Measurements from ENCODE around the gene ATM.

Gene ATM, protein sequence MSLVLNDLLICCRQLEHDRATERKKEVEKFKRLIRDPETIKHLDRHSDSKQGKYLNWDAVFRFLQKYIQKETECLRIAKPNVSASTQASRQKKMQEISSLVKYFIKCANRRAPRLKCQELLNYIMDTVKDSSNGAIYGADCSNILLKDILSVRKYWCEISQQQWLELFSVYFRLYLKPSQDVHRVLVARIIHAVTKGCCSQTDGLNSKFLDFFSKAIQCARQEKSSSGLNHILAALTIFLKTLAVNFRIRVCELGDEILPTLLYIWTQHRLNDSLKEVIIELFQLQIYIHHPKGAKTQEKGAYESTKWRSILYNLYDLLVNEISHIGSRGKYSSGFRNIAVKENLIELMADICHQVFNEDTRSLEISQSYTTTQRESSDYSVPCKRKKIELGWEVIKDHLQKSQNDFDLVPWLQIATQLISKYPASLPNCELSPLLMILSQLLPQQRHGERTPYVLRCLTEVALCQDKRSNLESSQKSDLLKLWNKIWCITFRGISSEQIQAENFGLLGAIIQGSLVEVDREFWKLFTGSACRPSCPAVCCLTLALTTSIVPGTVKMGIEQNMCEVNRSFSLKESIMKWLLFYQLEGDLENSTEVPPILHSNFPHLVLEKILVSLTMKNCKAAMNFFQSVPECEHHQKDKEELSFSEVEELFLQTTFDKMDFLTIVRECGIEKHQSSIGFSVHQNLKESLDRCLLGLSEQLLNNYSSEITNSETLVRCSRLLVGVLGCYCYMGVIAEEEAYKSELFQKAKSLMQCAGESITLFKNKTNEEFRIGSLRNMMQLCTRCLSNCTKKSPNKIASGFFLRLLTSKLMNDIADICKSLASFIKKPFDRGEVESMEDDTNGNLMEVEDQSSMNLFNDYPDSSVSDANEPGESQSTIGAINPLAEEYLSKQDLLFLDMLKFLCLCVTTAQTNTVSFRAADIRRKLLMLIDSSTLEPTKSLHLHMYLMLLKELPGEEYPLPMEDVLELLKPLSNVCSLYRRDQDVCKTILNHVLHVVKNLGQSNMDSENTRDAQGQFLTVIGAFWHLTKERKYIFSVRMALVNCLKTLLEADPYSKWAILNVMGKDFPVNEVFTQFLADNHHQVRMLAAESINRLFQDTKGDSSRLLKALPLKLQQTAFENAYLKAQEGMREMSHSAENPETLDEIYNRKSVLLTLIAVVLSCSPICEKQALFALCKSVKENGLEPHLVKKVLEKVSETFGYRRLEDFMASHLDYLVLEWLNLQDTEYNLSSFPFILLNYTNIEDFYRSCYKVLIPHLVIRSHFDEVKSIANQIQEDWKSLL (N-terminal part only)

DNA sequence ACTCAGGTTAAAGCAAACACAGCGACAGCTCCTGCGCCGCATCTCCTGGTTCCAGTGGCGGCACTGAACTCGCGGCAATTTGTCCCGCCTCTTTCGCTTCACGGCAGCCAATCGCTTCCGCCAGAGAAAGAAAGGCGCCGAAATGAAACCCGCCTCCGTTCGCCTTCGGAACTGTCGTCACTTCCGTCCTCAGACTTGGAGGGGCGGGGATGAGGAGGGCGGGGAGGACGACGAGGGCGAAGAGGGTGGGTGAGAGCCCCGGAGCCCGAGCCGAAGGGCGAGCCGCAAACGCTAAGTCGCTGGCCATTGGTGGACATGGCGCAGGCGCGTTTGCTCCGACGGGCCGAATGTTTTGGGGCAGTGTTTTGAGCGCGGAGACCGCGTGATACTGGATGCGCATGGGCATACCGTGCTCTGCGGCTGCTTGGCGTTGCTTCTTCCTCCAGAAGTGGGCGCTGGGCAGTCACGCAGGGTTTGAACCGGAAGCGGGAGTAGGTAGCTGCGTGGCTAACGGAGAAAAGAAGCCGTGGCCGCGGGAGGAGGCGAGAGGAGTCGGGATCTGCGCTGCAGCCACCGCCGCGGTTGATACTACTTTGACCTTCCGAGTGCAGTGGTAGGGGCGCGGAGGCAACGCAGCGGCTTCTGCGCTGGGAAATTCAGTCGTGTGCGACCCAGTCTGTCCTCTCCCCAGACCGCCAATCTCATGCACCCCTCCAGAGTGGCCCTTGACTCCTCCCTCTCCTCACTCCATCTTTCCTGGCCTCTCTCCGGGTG, at the start of gene ATM, which contains the start of gene NPAT:
Gene ATM, plus strand, starts transcription at position 494 of the 774 bp plus-strand sequence. CDS start 4,558 bp downstream, outside the sequence.
Gene NPAT, minus strand, starts transcription at position 65 of the 774 bp plus-strand sequence. CDS start 102 bp downstream, outside the sequence.
- FAIRE-seq = peak; percentile 99

DNA sequence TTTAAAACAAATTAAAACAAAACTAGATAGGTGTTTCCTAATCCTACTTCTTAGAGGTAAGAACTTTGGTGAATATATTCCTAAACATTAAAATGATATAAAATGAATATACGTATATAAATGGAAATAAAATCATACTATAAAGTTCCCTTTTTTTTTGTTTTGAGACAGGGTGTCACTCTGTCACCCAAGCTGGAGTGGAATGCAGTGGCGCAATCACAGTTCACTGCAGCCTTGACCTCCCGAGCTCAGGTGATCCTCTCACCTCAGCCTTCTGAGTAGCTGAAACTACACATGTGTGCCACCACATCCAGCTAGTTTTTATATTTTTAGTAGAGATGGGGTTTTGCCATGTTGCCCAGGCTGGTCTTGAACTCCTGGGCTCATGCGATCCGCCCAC, 45.3 kb upstream of the ATM start:
- FAIRE-seq = no peak

DNA sequence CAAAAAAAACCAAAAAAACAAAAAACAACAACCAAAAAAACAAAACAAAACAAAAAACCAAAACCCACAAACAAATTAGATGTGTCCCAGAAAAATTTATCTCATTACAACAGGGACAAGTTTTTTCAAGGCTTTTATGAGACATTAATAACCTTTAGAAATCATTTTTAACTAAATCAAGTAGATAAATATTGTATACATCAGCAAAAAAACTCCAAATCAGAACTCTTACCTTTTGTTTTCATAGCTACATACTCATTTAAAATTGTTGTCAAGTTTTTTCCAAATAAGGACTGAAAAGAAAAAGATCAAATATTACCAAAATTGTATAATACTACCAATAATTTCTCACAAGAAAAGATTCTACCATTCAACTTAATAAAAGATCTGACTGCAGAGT, 29.1 kb upstream of the ATM start:
- peak; percentile 47 for FAIRE-seq

DNA sequence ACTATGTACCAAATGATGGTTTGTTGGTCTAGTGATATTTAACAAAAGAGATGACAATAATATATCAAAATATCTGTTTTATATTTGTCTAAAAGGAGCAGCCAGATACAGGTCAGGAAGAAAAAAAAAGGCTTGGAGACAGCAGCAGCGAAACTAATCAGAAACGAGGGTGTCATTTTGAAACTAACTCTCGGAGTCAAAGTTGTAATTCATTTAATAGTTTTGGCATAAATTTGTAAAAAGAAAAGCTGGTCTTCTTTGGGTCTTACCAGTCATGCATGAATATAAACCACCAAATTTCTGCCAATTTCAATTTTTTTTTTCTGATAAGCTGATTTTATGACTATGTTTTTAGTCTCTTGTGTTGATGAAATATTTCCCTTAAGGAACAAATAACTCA, 26.0 kb upstream of the ATM start:
- no peak for FAIRE-seq

DNA sequence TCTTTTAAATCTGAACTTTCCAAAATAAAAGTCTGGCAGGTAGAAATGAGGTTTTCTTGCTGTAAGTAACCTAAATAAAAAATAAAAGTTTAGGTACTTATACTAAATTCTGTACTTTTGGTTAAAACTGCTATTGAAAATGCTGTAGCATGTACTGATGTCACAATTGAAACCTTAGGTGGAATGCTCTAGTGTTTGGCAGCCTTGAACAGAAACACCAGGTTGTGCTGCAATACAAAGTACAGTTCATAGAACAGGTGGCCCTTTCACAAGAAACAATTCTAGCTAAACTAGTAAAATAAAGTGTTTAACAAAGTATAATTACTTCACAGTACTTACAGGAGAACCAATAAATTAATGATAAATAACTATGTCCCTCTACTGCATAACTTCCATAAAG, 25.5 kb upstream of the ATM start:
- no peak for FAIRE-seq

DNA sequence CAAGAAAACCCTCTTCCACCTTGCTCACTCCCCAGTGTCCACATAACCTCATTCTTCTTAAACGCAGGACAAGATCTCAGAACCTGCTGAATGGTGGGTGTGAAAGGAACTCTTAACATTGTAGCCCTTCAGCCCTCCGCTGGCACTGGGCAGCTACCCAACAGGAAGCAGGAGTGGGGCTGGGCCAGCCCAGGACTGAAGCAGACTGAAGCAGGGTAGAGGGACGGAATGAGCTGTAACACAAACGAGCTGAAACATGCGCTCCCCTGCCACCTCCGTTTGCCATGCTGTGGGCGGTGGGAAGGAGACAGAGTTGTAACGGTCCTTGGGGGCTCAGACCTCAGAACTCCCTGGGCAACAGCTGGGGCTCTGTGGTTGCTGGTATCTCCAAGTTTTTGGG, 24.0 kb upstream of the ATM start:
- no peak for FAIRE-seq

DNA sequence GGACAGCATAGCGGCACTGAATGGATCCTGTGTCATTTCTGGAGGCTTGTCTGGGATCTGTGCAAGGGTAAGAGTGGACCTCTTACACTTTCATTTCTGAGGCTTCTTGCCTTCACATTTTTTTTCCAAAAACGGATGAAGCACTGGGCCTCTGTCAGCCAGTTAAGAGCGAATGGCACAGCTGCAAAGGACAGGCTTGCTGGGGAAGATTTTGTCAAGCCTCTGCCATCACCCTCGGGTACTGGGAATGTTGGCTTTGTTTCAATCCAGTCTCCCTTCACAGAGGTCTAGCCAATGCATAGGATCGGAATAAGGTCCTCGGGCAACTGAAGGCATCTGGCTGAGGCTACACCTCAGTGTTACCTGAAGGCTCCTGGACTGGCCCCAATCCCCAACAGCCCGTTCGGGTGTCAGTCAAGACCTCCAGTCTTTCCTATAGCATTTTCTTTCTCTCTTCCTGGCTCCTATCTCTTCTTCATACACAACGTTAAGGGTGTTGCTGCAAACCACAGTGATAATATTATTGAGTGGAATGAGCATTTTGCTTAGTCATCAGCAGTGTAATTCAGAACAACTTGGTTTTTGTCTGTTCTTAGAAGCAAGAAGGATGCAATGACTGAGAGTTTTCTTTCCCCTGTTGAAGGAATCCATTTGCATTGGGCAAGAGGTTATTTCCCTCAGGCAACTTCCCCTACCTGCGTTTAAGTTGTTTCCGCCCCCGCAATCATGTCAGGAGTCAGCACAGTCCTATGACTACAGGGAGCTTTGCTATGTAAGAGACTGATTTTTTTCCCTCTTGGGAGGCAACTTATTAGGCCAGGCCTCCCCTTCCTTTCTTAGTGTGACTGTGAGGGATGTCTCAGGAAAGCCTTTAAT, 23.2 kb upstream of the ATM start:
- no peak for FAIRE-seq

DNA sequence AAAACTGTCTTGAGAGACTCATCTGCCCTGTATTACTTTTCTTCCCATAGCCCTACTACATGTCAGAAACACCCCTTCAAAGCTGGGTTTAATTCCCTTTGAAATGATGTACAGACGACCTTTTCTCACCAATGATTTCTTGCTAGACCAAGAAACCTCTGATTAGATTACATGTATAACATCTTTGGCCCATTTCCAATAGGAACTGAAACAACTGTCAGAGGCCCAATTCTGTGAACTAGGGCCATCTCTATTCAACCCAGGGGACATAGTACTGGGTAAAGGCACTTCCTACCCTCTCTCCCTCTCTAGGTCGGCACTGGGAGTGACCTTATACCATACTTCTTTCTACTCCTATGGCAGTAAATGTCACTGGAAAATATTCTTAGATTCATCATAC, 19.8 kb upstream of the ATM start:
- FAIRE-seq = no peak

DNA sequence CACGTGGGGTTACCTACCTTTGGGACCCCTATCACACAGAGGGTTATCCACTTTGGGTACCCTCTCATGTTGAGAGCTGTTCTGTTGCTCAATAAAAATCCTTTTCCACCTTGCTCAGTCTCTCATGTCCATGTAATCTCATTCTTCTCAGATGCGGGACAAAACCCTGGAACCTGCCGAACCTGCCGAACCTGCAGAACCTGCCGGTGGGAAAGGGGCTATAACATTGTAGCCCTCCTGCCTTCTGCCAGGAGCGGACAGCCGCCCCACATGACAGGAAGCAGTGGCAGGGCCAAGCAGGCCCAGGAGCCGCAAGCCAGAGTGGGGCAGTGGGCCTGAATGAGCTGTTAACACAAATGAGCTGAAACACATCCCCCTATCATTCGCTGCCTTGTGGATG, 18.5 kb upstream of the ATM start:
- no peak for FAIRE-seq

DNA sequence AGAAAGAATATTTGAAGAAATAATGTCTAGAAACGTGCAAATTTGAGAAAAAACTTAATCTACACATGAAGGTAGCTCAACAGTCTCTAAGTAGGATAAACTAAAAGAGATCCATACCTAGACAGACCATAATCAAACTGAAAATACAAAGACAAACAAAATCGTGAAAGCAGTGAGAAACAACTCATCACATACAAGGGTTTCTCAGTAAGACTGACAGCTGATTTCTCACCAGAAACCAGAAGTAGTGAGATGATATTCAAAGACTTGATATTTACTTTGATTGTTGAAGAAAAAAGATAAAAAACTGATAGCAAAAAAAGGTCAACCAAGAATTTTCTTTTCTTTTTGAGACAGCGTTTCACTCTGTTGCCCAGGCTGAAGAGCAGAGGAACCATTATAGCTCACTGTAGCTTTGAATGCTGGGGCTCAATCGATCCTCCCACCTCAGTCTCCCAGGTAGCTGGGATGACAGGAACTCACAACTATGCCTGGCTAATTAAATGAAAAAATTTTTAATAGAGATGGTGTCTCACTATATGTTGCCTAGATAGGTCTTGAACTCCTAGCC, 17.9 kb upstream of the ATM start:
- FAIRE-seq = no peak

DNA sequence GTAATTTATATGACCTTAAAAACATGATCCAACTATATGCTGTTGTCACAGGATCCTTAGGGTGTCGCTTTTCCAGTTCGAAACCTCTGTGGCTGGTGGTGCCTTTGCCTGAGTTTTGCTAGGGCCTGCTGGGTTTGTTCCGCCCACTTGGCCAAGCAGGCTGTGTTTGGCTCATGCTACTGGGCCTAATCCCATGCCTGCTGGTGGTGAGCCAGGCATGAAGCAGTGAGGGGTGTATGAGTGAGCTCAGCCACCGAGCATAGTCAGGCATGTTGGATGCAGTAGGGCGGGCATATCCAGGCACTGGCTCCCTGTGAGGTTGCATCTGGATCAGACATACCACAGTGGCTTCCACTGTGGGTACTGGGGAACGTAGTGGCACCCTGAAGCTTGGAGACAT, 16.7 kb upstream of the ATM start:
- no peak for FAIRE-seq

DNA sequence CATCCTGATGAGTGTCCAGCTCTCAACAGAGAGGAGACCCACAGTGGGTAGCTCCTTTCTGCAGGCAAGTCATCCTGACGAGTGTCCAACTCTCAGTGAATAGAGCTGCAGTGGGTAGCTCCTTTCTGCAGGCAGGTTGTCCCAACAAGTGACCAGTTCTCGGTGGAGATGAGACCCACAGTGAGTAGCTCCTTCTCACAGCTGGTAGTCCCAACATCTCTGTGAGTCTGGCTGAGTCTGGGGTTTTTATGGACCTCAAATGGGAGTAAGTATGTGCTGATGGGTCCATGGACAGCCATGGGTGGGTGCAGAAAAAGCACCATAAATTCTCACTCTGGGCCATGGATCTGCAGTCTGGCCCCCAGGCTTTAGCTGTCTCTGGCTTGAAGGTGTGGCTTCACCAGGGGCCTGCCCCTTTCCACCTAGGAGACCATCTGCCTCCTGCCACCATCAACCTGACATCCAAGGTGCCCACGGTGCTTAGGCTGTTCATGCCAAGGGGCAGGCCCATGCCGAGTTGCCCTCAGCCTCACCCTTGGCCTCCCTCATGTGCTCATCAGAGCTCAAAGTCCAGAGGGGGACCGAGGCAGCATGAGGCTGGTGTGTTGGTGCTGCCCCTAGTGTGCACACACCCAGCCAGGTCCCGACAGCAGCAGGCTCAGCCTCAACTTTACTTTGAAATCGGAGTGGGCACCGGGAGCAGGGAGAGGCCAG, 15.7 kb upstream of the ATM start:
- no peak for FAIRE-seq

DNA sequence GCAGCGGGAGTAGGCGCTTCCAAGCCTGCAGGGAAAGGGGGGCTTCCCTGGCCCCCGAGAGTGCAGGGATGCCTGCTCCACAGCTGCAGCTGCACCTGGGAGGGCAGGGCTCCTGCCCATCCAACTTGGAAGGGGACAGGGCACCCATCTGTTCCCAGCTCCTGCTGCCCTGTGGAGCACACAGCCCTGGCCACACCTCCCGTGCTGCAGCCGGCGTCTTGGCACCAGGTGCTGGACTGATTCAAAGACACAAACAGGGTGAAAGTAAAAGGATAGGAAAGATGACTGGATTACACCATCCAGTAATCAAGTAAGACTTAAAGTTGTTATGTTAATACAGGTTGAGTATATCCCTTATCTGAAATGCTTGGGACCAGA, 15.2 kb upstream of the ATM start:
- FAIRE-seq = no peak

DNA sequence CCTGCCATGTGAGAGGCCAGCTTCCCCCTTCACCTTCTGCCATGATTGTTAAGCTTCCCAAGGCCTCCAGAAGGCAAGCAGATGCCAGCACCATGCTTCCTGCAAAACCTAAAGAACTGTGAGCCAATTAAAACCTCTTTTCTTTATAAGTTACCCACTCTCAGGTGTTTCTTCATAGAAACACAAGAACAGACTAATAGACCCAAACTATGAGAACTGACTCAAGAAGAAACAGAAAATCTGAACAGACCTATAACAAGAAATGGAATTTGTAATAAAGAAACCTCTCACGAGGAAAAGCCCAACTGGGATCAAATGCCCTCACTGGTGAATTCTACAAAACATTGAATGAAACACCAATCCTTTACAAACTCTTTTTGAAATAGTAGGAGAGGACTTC, 12.4 kb upstream of the ATM start:
- no peak for FAIRE-seq

DNA sequence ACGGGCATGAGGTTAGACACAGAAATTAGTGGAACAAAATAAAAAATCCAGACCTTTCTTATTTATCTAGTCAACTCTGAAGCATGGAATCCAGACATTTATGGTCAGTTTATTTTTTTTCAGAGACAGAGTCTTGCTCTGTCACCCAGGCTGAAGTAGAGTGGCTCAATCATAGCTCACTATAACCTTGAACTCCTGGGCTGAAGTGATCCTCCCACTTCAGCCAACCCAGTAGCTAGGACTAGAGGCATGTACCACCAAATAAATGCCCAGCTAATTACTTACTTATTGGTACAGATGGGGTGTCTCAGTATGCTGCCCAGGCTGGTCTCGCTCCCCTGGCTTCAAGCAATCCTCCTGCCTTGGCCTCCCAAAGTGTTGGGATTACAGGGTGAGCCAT, 9.1 kb upstream of the ATM start:
- FAIRE-seq = no peak

DNA sequence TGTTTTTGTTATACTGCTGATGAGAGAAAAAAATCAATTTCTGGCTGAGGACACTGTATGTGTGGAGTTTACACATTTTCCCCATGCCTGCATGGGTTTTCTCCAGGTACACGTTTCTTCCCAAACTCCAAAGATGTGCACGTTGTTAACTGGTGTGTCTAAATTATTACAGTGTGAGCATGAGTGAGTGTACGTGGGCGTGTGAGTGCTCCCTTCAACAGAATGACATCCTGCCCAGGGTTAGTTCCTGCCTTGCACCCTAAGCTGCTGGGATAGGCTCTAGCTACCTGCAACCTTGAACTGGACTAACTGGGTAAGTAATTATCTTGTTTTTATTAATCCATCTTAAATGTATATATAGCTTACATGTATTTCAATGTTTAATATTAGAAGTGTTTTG, 5.9 kb upstream of the ATM start:
- FAIRE-seq = no peak

DNA sequence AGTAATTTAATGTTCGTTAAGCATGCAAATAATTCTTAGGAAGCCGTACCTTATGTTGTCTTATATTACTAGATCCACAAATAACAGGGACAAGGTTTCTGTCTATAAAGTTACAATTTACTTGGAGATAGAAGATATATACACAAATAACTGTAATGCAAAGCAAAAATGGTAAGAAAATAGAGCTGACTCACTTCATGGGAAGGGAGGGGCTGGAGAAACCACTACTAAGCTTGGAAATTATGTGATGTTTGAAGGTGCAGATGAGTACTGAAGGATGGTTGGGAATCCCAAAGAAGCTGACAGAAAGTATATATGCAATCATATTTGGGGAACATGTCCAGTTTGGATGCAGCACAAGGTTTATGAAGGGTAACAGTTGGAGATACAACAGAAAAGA, 4.4 kb upstream of the ATM start:
- no peak for FAIRE-seq

DNA sequence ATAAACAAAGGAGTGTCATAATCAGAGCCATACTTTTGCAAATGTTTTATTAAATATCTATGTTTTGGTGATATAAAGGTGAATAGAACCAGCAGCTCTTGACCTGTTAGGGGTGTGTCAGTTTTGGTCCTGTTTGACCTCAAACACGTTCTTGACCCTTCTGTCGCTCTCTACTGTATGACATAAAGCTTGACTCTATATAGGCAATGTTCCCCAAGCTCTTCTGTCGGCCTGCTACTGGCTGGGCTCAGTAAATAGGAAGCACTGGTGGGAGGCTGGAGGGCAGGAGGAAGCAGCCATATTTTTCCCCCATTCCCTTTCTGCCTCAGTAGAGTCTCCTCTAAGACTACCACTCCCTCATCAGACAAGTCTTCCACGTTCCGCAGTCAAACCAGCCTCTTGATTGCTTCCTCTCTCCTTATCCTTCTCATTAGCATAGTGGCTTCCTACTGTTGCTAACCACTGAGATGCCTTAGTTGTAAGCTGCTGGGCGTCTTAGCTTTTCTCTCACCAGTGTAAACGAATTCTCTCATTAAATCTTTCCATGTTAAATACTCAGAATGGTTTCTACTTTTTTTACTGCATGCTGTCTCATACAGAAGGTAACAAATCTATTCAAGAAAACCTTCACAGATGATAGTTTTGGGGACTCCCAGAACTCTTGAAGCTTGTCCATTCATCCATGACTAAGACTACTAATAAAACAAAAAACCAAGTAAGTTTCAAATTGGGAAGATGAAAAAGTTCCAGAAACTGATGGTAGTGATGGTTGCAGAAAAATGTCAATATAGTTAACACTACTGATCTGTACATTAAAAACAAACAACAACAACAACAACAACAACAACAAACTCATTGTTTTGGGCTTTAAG, 3.7 kb upstream of the ATM start:
- no peak for FAIRE-seq

DNA sequence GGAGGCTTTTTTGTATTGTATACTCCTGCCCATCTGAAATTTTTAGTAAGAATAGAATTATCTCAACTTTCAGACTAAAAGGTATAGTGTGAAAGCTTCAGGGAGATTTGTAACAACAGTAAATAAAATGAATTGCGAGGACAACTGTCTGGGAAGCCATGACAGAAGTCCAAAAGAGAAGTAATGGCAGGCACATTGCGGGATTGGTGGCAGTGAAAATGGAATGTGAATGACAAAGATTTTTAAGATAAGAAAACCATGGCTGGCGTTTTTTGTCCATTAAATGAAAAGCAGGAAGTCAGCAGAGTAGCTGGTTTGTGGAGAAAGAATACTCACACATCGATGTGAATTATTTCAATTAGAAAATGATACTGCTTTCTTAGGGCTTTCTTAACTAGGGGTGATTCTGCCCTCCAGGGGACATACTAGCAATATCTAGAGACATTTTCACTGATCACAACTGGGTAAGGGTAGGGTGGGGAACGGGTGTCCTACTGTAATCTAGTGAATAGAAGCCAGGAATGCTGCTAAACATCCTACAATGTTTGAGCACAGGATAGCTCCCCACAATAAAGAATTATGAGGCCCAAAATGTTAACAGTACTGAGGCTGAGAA, 2.0 kb upstream of the ATM start:
- no peak for FAIRE-seq

Data from G401.6 (cell line).